GM21717 (cell line): ENCODE data around the gene RPS3.

Experiments used
- ATAC-seq: cut with Tn5 transposase; IDR thresholded peaks from one replicate; pipeline ENCODE4 v1.9.1; 2021; ENCODE audit warnings: mild to moderate bottlenecking, moderate library complexity; ENCODE audit not compliant: unreplicated experiment

The RPS3 gene

GRCh38 chr11:75453916-75454655 lies 54.8 kb downstream of the RPS3 start:
- no peak for ATAC-seq

GRCh38 chr11:75454987-75455386 lies 55.7 kb downstream of the RPS3 start:
- no peak for ATAC-seq
